Esophagus muscularis mucosa (tissue), 4 donors: ENCODE data around the gene ABR. TPM values are rescaled to one million over a fixed set of nuclear protein-coding genes. Genes with fewer than 3 reads are reported as not detected.

Source experiments
- DNase-seq: peaks from one replicate; pipeline ENCODE4 v3.0.0-alpha.2; 2017; ENCODE audit errors: extremely low spot score
- H3K27ac ChIP-seq, 4 donors: fragments of 200-600 bp; sonication (generic); replicated peaks in 1 of 4; 1 replicate in 3 of 4; 2 replicates in 1 of 4; pipeline ENCODE4 v1.5.1; 2016 to 2019; ENCODE audit warnings: mild to moderate bottlenecking in 1 of 4
- H3K27me3 ChIP-seq, 4 donors: fragments of 200-600 bp; sonication (generic); one replicate each; pipeline versions ENCODE4 v1.5.1 to v1.6.0; 2016 to 2019
- H3K36me3 ChIP-seq, 4 donors: fragments of 200-600 bp; sonication (generic); one replicate each; pipeline ENCODE4 v1.5.1; 2016 to 2019
- H3K4me1 ChIP-seq, 4 donors: fragments of 200-600 bp; sonication (generic); one replicate each; pipeline ENCODE4 v1.5.1; 2016 to 2019
- H3K4me3 ChIP-seq, 4 donors: fragments of 200-600 bp; sonication (generic); 1 replicate in 2 of 4; 2 replicates in 2 of 4; pipeline ENCODE4 v1.5.1; 2016 to 2019; ENCODE audit warnings: mild to moderate bottlenecking in 4 of 4, moderate library complexity in 1 of 4
- H3K9me3 ChIP-seq, 4 donors: fragments of 200-600 bp; sonication (generic); 1 replicate in 3 of 4; 2 replicates in 1 of 4; pipeline ENCODE4 v1.5.1; 2016 to 2019
- CTCF ChIP-seq, 3 experiments: fragments of 200-600 bp in 2 of 3; fragments of 450-650 bp in 1 of 3; sonication (generic) in 2 of 3; IDR thresholded peaks; one replicate each; pipeline ENCODE4 v1.5.1; 2017 to 2019; ENCODE audit warnings: antibody characterized with exemption in 3 of 3, mild to moderate bottlenecking in 2 of 3, moderate library complexity in 1 of 3
- EP300 ChIP-seq: sonication (generic); formaldehyde crosslinking; IDR thresholded peaks from one replicate; pipeline ENCODE4 v1.6.1; 2017; ENCODE audit warnings: antibody characterized with exemption
- POLR2A ChIP-seq: fragments of 450-650 bp; IDR thresholded peaks from one replicate; pipeline ENCODE4 v1.6.1; 2017; ENCODE audit warnings: antibody characterized with exemption, moderate library complexity, mild to moderate bottlenecking, low read depth
- POLR2AphosphoS5 ChIP-seq, 2 donors: sonication (generic); formaldehyde crosslinking; IDR thresholded peaks; one replicate each; pipeline ENCODE4 v1.6.1; 2017; ENCODE audit warnings: antibody characterized with exemption in 2 of 2
- WGBS: methylation state at CpG from one replicate; pipeline ENCODE4 v1.1.5; 2018; 5-methylcytosine and 5-hydroxymethylcytosine counted together
- intact Hi-C: fragments of 100-400 bp; cut with DNase I; formaldehyde crosslinking; loops from one replicate; pipeline ENCODE4 v1.15.1; 2023
- total RNA-seq, 4 donors: library from RNA; depleted of rRNA; stranded (reverse); fragments of >200 nt; gene quantifications; one replicate each; pipeline versions ENCODE4 v1.1.0 to v1.2.1, GENCODE V29; 2016

ABR gene
- total RNA-seq, 4 donors from 2014 or later: 98.4 to 142 (median 114) TPM

- Histone ChIP-seq H3K4me3 (no peak overlapping the region), H3K36me3 (peaks cover 37 to 78% (median 66%) of the 10 kb centered on the region in 4 donors), H3K4me1 (peaks cover 33 to 57% (median 52%) of the 10 kb centered on the region in 4 donors), H3K9me3 (no peaks in the 10 kb centered on the region), H3K27me3 (no peaks in the 10 kb centered on the region), H3K27ac (peak overlapping the region; percentile 25 to 80 (median 75))
- no peak for DNase-seq
- intact Hi-C loops: no loop called here
- TF ChIP-seq EP300 (no peak), CTCF (IDR thresholded peaks at IDR 0.05) (no peak)
- WGBS: 89% methylated on average over 10 of the region's 10 CpGs
These were observed 169.7 kb downstream of the ABR start for GRCh38 chr17:1010086-1010450.

- no peak for DNase-seq
- Histone ChIP-seq H3K27me3 (no peaks in the 10 kb centered on the region), H3K9me3 (no peaks in the 10 kb centered on the region), H3K4me1 (peaks cover 40 to 63% (median 59%) of the 10 kb centered on the region in 4 donors), H3K4me3 (no peak overlapping the region), H3K36me3 (peaks cover 37 to 85% (median 68%) of the 10 kb centered on the region in 4 donors), H3K27ac (peak overlapping the region; percentile 71 to 80 (median 76))
- intact Hi-C loops: no loop called here
- no peak for TF ChIP-seq POLR2A
- TF ChIP-seq CTCF (IDR thresholded peaks at IDR 0.05): no peak
- no peak for TF ChIP-seq POLR2AphosphoS5 (IDR thresholded peaks at IDR 0.05)
- TF ChIP-seq EP300: no peak
- 76% methylated on average over 14 of the region's 19 CpGs for WGBS
These were observed 170.3 kb downstream of the ABR start for GRCh38 chr17:1009229-1010085.

GRCh38 chr17:1008008-1008761, 171.6 kb downstream of the ABR start:
- no peaks in the 10 kb centered on the region for H3K27me3 ChIP-seq
- H3K36me3 ChIP-seq: peaks cover 37 to 92% (median 70%) of the 10 kb centered on the region in 4 donors
- peak; percentile 24 to 59 for TF ChIP-seq POLR2AphosphoS5 (IDR thresholded peaks at IDR 0.05)
- no peak for TF ChIP-seq CTCF (IDR thresholded peaks at IDR 0.05)
- peak overlapping the region; percentile 71 to 80 (median 76) for H3K27ac ChIP-seq
- WGBS: 79% methylated on average over 13 of the region's 21 CpGs
- intact Hi-C loops: no loop called here
- H3K4me1 ChIP-seq: peaks cover 52 to 76% (median 71%) of the 10 kb centered on the region in 4 donors
- DNase-seq: no peak
- peak overlapping the region in 1 of 4 donors; percentile 28 for H3K4me3 ChIP-seq
- H3K9me3 ChIP-seq: no peaks in the 10 kb centered on the region

- Histone ChIP-seq H3K36me3 (peaks cover 32 to 92% (median 63%) of the 10 kb centered on the region in 4 donors), H3K9me3 (no peaks in the 10 kb centered on the region), H3K4me3 (no peak overlapping the region), H3K4me1 (peaks cover 60 to 83% (median 79%) of the 10 kb centered on the region in 4 donors), H3K27ac (peak overlapping the region; percentile 71 to 80 (median 76)), H3K27me3 (no peaks in the 10 kb centered on the region)
- intact Hi-C loops: no loop called here
- no peak for DNase-seq
- WGBS: 80% methylated on average over 13 of the region's 16 CpGs
- no peak for TF ChIP-seq EP300
- no peak for TF ChIP-seq POLR2A
- no peak for TF ChIP-seq POLR2AphosphoS5 (IDR thresholded peaks at IDR 0.05)
- TF ChIP-seq CTCF (IDR thresholded peaks at IDR 0.05): no peak
These were observed 172.3 kb downstream of the ABR start for GRCh38 chr17:1007310-1008007.
